GM21619 (cell line): ENCODE measurements around the gene USP2.
"Not testable (repeated sequence)": the region's sequence is repeated elsewhere in the genome, so short reads cannot be mapped to it uniquely, and the experiment has no call there.

ENCODE experiments used
- ATAC-seq: cut with Tn5 transposase; IDR thresholded peaks from one replicate; pipeline ENCODE4 v1.9.1; 2021; ENCODE audit not compliant: unreplicated experiment

Gene USP2

GRCh38 chr11:119414321-119414720 is 32.8 kb upstream of the USP2 start:
- no peak for ATAC-seq

GRCh38 chr11:119412072-119412471 is 30.6 kb upstream of the USP2 start:
- ATAC-seq: no peak

GRCh38 chr11:119410501-119410900 is 29.0 kb upstream of the USP2 start:
- ATAC-seq: no peak

GRCh38 chr11:119409731-119410130 is 28.2 kb upstream of the USP2 start:
- ATAC-seq: no peak

GRCh38 chr11:119406005-119406404 is 24.5 kb upstream of the USP2 start:
- no peak for ATAC-seq

- not testable (repeated sequence) for ATAC-seq
Measured at GRCh38 chr11:119405448-119405847, 24.0 kb upstream of the USP2 start.

GRCh38 chr11:119404872-119405271 is 23.4 kb upstream of the USP2 start:
- ATAC-seq: no peak

- no peak for ATAC-seq
Measured at GRCh38 chr11:119403021-119403420, 21.5 kb upstream of the USP2 start.

- ATAC-seq: no peak
Measured at GRCh38 chr11:119402470-119402869, 21.0 kb upstream of the USP2 start.

- ATAC-seq: no peak
Measured at GRCh38 chr11:119400860-119401259, 19.4 kb upstream of the USP2 start.

- no peak for ATAC-seq
Measured at GRCh38 chr11:119397740-119398139, 16.2 kb upstream of the USP2 start.

GRCh38 chr11:119396835-119397234 is 15.3 kb upstream of the USP2 start:
- ATAC-seq: no peak

- ATAC-seq: no peak
Measured at GRCh38 chr11:119391275-119391674, 9.8 kb upstream of the USP2 start.

GRCh38 chr11:119389611-119390254 is 8.2 kb upstream of the USP2 start:
- no peak for ATAC-seq

- no peak for ATAC-seq
Measured at GRCh38 chr11:119388103-119388502, 6.6 kb upstream of the USP2 start.

GRCh38 chr11:119384332-119384731 is 2.8 kb upstream of the USP2 start:
- no peak for ATAC-seq

GRCh38 chr11:119382513-119382912 is 1.0 kb upstream of the USP2 start:
- ATAC-seq: not testable (repeated sequence)

- no peak for ATAC-seq
Measured at GRCh38 chr11:119382101-119382500, 611 bp upstream of the USP2 start.

- no peak for ATAC-seq
Measured at GRCh38 chr11:119380827-119381180, 686 bp downstream of the USP2 start.

- no peak for ATAC-seq
Measured at GRCh38 chr11:119380160-119380826, 1.2 kb downstream of the USP2 start.

- no peak for ATAC-seq
Measured at GRCh38 chr11:119378851-119379465, 2.5 kb downstream of the USP2 start.

GRCh38 chr11:119377961-119378667 is 3.4 kb downstream of the USP2 start:
- no peak for ATAC-seq
